ENCODE measurements around the gene LNP1. TPM values are rescaled to one million over a fixed set of nuclear protein-coding genes. Genes with fewer than 3 reads are reported as not detected.
A peak's percentile ranks its signal among the peaks of the same experiment; 100 is the strongest.

Gene LNP1
- total and polyA plus RNA-seq, 2 of the 13 experiments (the other 11 are each of a cell fraction or from before 2014, with no cell fraction given): 3.6 to 7.0 TPM

DNA sequence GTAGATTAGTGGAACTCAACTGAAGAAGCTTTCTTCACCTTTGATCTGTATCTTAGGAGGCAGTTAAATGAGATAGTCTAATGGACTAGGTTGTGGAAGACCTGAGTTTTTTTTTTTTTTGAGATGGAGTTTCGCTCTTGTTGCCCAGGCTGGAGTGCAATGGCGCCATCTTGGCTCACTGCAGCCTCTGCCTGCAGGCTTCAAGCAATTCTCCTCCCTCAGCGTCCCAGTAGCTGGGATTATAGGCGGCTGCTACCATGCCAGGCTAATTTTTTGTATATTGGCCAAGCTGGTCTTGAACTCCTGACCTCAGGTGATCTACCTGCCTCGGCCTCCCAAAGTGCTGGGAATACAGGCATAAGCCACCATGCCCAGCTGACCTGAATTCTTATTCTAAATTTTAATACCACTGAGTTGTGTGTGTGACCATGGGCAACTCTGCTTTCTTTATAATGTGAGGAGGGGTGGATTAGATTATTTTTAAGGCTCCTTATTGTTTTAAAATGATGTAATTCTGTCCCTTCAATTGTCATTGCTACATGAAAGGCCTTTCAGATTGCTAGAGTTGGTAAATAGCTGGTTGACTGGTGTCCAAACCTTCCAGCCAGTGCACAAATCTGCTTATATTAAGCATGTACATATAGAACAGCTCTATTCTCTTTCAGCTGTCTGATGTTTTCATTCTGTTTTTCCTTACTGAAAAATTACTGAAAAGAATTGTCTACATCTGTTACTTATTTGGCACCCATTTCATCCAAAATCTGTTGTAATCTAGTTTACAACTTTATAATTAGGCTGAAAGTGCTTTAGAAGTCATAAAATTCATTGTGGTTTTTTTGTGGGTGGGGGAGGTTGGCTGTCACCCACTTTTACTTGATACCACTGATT lies 2.3 kb downstream of the LNP1 start (continued):
- TF ChIP-seq LCORL (IDR thresholded peaks at IDR 0.05) (no peak), LCORL (CRISPR knock-in tag; IDR thresholded peaks at IDR 0.05) (no peak), ZNF790 (CRISPR knock-in tag; IDR thresholded peaks at IDR 0.05; ENCODE audit: borderline replicate concordance) (no peak), SMAD9 (CRISPR knock-in tag; IDR thresholded peaks at IDR 0.05) (no peak), PHF8 (CRISPR knock-in tag; IDR thresholded peaks at IDR 0.05) (peak; percentile 32; the same call in 1 of the 2 replicates), POGZ (CRISPR knock-in tag; IDR thresholded peaks at IDR 0.05) (0 out of 2 replicates have a peak, but pooled peaks have one; percentile 21), ZNF329 (CRISPR knock-in tag; IDR thresholded peaks at IDR 0.05; ENCODE audit: low read depth) (no peak), DNMT1 (CRISPR knock-in tag; IDR thresholded peaks at IDR 0.05) (no peak), ZMYM3 (CRISPR knock-in tag; IDR thresholded peaks at IDR 0.05) (peak; percentile 64; the same call in 1 of the 2 replicates), CTCF (CRISPR knock-in tag; IDR thresholded peaks at IDR 0.05) (peak; percentile 49), YY1 (IDR thresholded peaks at IDR 0.05; ENCODE audit: insufficient read depth, insufficient replicate concordance, low read depth, low read length) (peak; percentile 84), THYN1 (CRISPR knock-in tag; IDR thresholded peaks at IDR 0.05; ENCODE audit: borderline replicate concordance, low read depth) (no peak), MATR3 (CRISPR knock-in tag; IDR thresholded peaks at IDR 0.05) (no peak), ZSCAN12 (CRISPR knock-in tag; IDR thresholded peaks at IDR 0.05) (no peak), ZBTB39 (CRISPR knock-in tag; IDR thresholded peaks at IDR 0.05) (no peak), RFXAP (CRISPR knock-in tag; IDR thresholded peaks at IDR 0.05; ENCODE audit: borderline replicate concordance) (no peak), E2F2 (CRISPR knock-in tag; IDR thresholded peaks at IDR 0.05; ENCODE audit: borderline replicate concordance) (no peak), TRIM24 (CRISPR knock-in tag; IDR thresholded peaks at IDR 0.05) (no peak), KDM3A (CRISPR knock-in tag; IDR thresholded peaks at IDR 0.05; ENCODE audit: low read depth) (no peak), SRSF9 (IDR thresholded peaks at IDR 0.05; ENCODE audit: borderline replicate concordance, insufficient read depth, low read depth, low read length, poor library complexity, severe bottlenecking) (no peak), ZMYM4 (CRISPR knock-in tag; IDR thresholded peaks at IDR 0.05) (0 out of 2 replicates have a peak, but pooled peaks have one; percentile 43), ZNF878 (CRISPR knock-in tag; IDR thresholded peaks at IDR 0.05) (no peak)
- TF ChIP-seq, protein P1, sequence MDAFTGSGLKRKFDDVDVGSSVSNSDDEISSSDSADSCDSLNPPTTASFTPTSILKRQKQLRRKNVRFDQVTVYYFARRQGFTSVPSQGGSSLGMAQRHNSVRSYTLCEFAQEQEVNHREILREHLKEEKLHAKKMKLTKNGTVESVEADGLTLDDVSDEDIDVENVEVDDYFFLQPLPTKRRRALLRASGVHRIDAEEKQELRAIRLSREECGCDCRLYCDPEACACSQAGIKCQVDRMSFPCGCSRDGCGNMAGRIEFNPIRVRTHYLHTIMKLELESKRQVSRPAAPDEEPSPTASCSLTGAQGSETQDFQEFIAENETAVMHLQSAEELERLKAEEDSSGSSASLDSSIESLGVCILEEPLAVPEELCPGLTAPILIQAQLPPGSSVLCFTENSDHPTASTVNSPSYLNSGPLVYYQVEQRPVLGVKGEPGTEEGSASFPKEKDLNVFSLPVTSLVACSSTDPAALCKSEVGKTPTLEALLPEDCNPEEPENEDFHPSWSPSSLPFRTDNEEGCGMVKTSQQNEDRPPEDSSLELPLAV (CRISPR knock-in tag; conservative IDR thresholded peaks at IDR 0.05; ENCODE audit: low read depth): no peak
